ENCODE results near the gene CREBZF. TPM values are rescaled to one million over a fixed set of nuclear protein-coding genes. Genes with fewer than 3 reads are reported as not detected.
"Not testable (repeated sequence)": the region's sequence is repeated elsewhere in the genome, so short reads cannot be mapped to it uniquely, and the experiment has no call there.

The CREBZF gene
- polyA plus RNA-seq, 1 donor from 2014 or later = 16.0 TPM

DNA sequence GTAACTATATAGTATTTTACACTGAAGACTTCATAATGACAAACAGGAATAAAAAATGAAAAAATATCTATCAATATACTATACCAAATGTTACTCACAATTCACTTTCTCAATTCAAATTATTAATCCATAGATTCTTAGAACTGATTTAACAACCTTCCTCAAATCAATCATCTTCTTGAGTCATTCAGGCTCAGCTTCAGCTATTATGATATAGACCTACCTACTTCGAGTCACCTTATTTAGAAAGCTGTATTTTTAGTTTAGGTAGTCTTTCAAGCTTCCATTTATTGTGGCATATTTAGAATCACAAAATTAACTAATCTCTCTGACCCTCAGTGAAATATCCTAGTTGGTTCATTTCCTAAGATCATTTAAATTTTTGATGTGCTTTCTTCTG is 8.2 kb downstream of the CREBZF start:
- peaks cover 16 to 33% (median 32%) of the 10 kb centered on the region in 3 donors for H3K4me1 Mint-ChIP-seq
- no peaks in the 10 kb centered on the region for H3K36me3 Mint-ChIP-seq
- H3K9me3 Mint-ChIP-seq = no peaks in the 10 kb centered on the region
- H3K4me3 Mint-ChIP-seq = no peak overlapping the region
- no peak overlapping the region for H3K27ac Mint-ChIP-seq
- no peaks in the 10 kb centered on the region for H3K27me3 Mint-ChIP-seq

DNA sequence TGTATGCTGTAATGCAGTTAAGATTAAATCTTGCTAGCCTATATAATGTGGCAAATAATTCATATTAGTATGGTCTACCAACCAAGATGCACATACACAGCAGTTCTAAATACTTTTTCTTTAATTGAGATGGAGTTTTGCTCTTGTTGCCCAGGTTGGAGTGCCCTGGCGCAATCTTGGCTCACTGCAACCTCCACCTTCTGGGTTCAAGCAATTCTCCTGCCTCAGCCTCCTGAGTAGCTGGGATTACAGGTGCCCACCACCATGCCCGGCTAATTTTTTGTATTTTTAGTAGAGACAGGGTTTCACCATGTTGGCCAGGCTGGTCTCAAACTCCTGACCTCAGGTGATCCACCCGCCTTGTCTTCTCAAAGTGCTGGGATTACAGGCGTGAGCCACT is 10.6 kb downstream of the CREBZF start:
- not testable (repeated sequence) for H3K27ac Mint-ChIP-seq, H3K4me3 Mint-ChIP-seq, H3K9me3 Mint-ChIP-seq, H3K27me3 Mint-ChIP-seq, H3K36me3 Mint-ChIP-seq
- H3K4me1 Mint-ChIP-seq = peaks cover 9 to 26% (median 18%) of the 10 kb centered on the region in 3 donors

DNA sequence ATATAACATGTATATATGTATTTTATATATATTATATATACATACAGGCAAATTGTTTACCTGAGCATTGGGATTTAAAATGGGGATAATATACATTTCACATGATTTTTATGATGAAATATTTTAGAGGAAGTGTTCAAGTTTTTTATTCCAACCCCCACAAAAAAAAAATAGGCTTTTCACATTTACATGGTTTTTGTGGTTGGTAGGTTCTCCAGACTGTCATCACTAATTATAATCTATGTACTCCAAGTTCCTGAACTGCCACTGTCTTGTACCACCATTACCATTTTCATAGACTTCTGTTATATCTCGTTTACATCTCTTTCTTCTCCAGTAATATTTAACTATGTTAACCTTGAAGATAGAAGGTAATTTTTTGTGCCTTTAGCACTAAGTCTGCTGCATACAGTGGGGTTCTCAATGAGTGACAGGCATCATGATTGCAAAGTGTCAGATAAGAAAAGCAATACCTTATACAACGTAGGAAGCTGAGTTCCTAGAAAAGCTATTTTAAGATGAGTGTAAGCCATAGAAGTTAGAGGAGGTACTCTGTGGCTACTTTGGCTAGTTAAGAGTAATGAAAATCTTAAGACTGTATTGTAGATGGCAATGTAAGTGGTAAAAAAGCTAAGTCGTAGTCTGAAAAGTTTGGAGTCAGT is 12.0 kb downstream of the CREBZF start:
- Mint-ChIP-seq H3K27ac (no peak overlapping the region), H3K4me1 (peaks cover 10 to 27% (median 14%) of the 10 kb centered on the region in 3 donors), H3K9me3 (no peaks in the 10 kb centered on the region), H3K27me3 (no peaks in the 10 kb centered on the region), H3K36me3 (peaks cover under 1% of the 10 kb centered on the region), H3K4me3 (peak overlapping the region in 1 of 4 donors; percentile 19)

DNA sequence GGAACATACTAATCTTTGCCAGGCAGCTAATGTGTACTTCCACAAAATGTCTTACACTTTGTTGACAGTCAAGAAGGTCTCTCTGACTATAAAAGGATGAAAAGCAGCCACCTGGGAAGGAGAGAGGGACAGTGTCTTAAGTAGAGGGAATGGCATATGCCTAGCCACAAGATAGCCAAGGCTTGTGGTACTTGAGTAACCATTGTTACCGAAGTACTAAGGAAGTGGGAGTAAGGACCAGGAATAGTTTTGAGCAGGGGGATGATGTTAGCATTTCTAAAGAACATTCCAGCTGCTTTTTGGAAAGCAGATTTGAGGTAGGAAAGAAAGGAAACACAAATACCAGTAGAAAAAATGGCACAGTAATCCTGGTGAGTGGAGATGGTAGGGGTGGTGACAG is 13.8 kb downstream of the CREBZF start:
- H3K27me3 Mint-ChIP-seq = no peaks in the 10 kb centered on the region
- no peaks in the 10 kb centered on the region for H3K9me3 Mint-ChIP-seq
- peaks cover 1% of the 10 kb centered on the region for H3K36me3 Mint-ChIP-seq
- peak overlapping the region in 1 of 3 donors; percentile 56 for H3K27ac Mint-ChIP-seq
- peaks cover 15 to 26% (median 21%) of the 10 kb centered on the region in 3 donors for H3K4me1 Mint-ChIP-seq
- H3K4me3 Mint-ChIP-seq = no peak overlapping the region

DNA sequence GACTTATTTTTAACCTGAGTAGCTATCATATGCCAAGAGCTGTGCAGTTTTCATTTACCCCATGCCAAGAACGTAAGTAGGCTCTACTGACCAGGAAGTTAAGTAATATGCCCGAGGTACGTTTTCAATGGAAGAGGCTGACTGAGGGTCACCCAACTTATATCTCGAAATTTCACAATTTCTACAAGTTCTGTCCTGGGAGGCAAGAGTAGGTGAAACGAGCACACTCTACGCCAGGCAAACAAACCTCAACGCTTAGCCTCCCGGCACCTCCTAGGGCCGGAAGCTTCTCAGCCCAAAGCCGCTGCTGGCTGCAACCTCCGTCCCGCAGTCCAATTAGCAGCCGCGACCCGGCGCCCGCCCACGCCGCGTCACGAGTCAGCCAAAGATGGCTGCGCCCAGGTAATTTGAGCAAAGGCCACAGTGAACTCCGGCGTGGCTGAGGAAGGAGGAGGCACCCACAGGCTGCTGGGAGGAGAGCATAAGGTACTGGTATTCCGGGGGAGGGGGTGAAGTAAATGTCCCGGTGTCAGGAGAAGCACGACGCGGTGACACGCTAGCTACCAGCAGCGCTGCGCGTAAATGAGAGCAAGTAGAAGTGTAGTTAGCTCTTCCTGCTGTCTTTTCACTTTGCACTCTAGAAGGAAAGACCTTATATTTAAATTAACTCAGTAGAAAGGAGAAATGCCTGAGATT is 17.2 kb downstream of the CREBZF start, which contains the start of gene TMEM126A:
TSS of gene TMEM126A (plus strand) at position 364 of the 696 bp plus-strand sequence. CDS start 2,289 bp downstream, outside the sequence.
- Mint-ChIP-seq H3K4me3 (peak within 1 kb of the TSS; percentile 92 to 99 (median 95)), H3K36me3 (peaks cover 1% of the 10 kb centered on the region)

DNA sequence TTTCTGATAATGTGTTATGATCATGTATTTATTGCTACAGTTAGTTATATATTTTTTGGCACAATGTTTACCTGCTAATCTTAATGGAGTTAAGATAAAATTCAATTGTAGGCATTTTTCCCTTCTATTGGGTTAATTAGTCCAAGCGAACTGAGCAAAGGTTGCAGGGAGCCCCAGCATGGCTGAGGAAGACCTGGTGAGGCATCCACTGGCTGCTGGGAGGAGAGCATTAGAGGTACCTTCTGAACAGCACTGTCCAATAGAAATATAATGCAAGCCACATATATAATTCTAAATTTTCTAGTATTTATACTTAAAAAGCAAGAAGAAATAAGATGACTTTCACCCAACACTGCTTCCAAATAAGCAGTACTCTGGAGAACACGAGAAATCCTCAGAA is 17.9 kb downstream of the CREBZF start:
- Mint-ChIP-seq H3K4me3 (peak overlapping the region; percentile 92 to 99 (median 95)), H3K4me1 (peaks cover 9 to 15% (median 14%) of the 10 kb centered on the region in 3 donors), H3K9me3 (no peaks in the 10 kb centered on the region), H3K27ac (peak overlapping the region; percentile 84 to 98 (median 98)), H3K27me3 (peaks cover 5% of the 10 kb centered on the region), H3K36me3 (peaks cover 1% of the 10 kb centered on the region)

More for the DNA sequence above, 17.2 kb downstream of the CREBZF start, which contains the start of gene TMEM126A:
- H3K27ac Mint-ChIP-seq = peak within 1 kb of the TSS; percentile 84 to 98 (median 98)
- H3K9me3 Mint-ChIP-seq = no peaks in the 10 kb centered on the region
- H3K27me3 Mint-ChIP-seq = peaks cover 3% of the 10 kb centered on the region
- H3K4me1 Mint-ChIP-seq = peaks cover 10 to 17% (median 15%) of the 10 kb centered on the region in 3 donors

DNA sequence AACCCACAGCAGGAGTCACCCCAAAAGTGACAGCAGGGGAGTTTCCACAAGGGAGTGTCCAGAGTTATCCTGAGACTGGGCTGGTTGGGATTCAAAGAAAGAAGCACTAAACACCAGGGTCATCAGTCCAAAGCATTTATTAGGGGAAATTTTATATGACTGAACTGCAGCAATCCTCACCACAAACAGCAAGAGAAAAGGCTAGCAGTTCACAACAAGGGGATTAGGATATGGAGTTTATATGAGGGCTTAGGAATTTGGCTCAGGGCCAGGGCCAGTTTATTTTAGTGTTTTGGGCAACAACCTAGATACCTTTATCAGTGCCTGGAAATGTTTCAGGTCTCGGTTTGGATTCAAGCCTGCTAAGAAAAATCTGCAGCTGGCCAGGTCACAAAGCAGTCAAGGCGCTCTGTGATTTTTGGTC is 21.7 kb downstream of the CREBZF start:
- Mint-ChIP-seq H3K4me1 (peaks cover 6 to 9% (median 6%) of the 10 kb centered on the region in 3 donors), H3K4me3 (peak overlapping the region in 1 of 4 donors; percentile 60), H3K9me3 (no peaks in the 10 kb centered on the region), H3K27ac (no peak overlapping the region), H3K36me3 (peaks cover 7% of the 10 kb centered on the region), H3K27me3 (peaks cover 5% of the 10 kb centered on the region)

DNA sequence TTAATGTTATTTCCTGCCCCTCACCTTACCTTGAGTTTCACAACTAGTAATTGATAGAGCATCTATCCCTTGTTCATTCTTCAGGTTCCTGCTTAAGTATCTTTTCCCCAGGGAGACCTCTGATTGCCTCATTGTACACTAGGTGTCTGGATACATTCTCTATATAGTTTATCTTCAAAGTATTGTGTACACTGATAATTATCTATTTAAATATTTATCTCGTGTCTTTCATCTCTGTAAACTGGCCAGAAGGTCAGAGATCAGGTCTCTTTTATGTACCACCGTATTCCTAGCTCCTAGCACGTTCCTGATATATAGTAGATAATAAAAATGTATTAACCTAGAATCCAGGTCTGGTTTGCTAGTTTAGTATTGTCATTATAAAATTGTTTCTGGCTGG is 30.2 kb downstream of the CREBZF start:
- no peaks in the 10 kb centered on the region for H3K27me3 Mint-ChIP-seq
- H3K36me3 Mint-ChIP-seq = peaks cover 19% of the 10 kb centered on the region
- H3K4me1 Mint-ChIP-seq = peaks cover 0 to 3% (median 0%) of the 10 kb centered on the region in 3 donors
- H3K9me3 Mint-ChIP-seq = no peaks in the 10 kb centered on the region
- H3K4me3 Mint-ChIP-seq = no peak overlapping the region
- H3K27ac Mint-ChIP-seq = no peak overlapping the region

DNA sequence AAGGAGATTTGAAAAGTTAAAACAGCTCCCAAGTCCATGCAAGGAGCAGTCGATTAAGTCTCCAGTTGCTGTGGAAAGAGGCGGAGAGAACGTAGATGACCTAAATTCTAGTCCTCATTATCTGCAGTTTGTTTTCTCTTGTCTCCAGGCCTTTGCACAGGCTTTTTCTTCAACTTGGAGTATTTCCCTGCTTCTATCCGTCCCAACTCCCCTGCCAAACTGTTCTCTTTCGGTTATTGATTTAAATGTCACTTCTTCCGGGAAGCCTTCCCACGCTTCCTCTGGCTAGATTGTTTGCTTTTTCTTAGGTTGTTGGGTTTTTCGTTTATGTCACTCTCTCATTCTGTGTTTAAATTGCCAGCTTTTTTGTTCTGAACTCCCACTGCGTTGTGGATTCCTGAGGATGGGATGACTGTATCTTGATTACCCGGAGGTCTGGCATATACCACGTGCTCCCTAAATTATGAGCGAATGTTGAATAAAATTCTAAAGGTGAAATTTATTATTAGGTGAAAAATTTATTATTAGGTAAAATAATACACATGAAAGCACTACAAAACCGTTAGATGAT is 36.1 kb downstream of the CREBZF start:
- peak overlapping the region; percentile 82 to 97 (median 93) for H3K27ac Mint-ChIP-seq
- peak overlapping the region; percentile 95 to 99 (median 96) for H3K4me3 Mint-ChIP-seq
- H3K4me1 Mint-ChIP-seq = peaks cover 19 to 24% (median 20%) of the 10 kb centered on the region in 3 donors
- H3K27me3 Mint-ChIP-seq = no peaks in the 10 kb centered on the region
- peaks cover 4% of the 10 kb centered on the region for H3K36me3 Mint-ChIP-seq
- H3K9me3 Mint-ChIP-seq = no peaks in the 10 kb centered on the region

DNA sequence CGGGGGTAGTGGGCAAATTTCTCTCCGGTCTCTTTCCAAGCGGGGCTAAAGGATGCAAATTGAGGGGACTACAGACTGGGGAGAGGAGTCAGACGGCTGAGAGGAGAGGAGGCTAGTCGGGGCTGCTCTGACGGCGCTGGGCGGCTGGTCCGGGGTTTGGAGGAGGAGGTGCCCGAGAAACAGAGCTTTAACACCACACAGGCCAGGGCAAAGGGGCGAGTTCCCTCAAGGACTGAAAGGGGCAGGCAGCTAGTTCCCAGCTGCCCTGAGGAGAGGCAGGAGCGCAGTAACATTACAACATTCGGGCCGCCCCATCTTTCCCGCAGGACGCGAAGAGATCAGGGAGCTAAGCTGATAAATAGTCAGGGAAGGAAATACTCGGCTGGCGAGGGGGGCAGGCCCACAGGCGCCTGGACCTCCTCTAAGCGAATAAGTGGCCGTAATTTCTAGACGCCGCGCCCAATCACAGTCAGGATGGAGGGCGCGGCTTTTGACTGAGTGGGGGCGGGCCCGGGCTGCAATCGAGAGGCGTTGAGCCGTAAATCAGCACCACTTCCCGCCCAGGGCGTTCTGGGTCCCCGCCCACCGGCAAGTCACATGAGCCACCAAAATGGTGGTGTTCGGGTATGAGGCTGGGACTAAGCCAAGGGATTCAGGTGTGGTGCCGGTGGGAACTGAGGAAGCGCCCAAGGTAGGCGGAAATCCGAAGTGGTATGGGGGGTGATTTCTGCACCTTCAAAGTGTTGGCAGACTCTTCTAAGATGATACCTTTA is 36.7 kb downstream of the CREBZF start, which contains the start of gene TMEM126B:
TSS of gene TMEM126B (plus strand) at position 596 of the 773 bp plus-strand sequence. CDS start at position 611, 15 bp downstream.
- Mint-ChIP-seq H3K27ac (peak within 1 kb of the TSS; percentile 82 to 97 (median 93)), H3K4me3 (peak within 1 kb of the TSS; percentile 95 to 99 (median 96)), H3K9me3 (no peaks in the 10 kb centered on the region), H3K36me3 (peaks cover 2% of the 10 kb centered on the region), H3K27me3 (no peaks in the 10 kb centered on the region), H3K4me1 (peaks cover 19 to 23% (median 20%) of the 10 kb centered on the region in 3 donors)

DNA sequence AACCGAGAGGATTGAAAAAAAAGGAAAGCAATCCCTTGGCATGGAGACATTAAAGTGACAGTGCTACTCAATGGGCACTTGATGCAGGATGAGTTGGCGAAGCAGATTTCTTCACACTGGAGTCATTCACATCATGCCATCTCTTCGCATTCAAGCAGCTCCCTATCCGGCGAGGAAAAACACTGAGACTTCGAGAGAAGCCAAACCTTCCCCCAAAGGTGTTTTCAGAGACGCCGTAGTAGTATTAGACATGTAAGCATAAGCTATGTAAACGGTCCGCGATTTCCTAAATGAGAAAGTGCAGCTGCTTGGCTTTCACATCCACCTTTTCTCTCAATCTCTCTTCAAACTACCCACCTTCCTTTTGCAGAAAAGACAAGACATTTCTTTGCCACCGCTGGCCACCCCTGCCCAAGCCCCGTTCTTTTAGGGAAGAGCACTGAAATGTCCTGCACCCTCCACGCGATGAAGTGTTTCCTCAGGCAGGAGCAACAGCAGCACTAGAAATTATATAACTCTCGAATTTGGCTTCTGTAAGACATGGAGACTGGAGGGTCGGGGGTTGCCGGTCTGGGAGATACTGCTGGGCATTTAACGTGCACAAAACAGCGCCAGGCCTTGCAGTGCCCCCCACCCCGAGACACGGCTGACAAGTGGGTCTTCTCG is 37.5 kb downstream of the CREBZF start, which contains the start of gene DLG2:
TSS of gene DLG2 (minus strand) at position 13 of the 666 bp plus-strand sequence.
- Mint-ChIP-seq H3K4me3 (peak within 1 kb of the TSS; percentile 95 to 99 (median 96)), H3K27ac (peak within 1 kb of the TSS; percentile 82 to 97 (median 93)), H3K36me3 (peaks cover 2% of the 10 kb centered on the region), H3K27me3 (no peaks in the 10 kb centered on the region), H3K9me3 (no peaks in the 10 kb centered on the region), H3K4me1 (peaks cover 19 to 23% (median 20%) of the 10 kb centered on the region in 3 donors)

DNA sequence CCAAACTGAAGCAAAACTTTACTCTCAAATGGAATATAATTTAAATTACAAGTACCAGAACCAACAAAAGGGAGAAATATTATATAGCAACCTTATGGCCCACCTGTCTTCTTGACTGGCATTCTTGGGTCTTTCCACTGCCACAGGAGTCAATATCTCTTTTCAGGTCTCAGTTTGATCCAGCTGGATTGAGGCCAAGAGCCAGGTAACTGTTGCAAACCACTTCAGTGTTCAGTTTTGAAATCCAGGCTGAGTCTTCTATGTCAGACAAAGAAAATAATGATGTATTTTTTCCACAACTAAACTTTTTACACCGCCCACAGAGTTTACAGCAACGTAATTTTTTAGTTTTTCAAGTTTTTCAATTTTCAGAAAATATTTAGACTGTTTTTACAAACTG is 38.4 kb downstream of the CREBZF start:
- peaks cover 19 to 23% (median 20%) of the 10 kb centered on the region in 3 donors for H3K4me1 Mint-ChIP-seq

DNA sequence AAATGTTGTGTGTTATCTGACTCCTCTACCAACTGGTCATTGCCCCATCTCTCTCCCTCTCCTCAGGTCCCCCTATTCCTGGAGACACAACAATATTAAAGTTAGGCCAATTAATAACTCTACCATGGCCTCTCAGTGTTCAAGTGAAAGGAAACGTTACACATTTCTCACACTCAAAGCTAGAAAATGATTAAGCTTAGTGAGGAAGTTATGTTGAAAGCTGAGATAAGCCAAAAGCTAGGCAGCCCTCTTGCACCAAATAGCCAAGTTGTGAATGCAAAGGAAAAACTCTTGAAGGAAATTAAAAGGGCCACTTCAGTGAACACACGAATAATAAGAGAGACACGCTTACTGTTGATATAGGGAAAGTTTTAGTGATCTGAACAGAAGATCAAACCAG is 44.7 kb downstream of the CREBZF start:
- Mint-ChIP-seq H3K4me3 (no peak overlapping the region), H3K27ac (no peak overlapping the region), H3K36me3 (peaks cover 2% of the 10 kb centered on the region), H3K27me3 (peaks cover 1% of the 10 kb centered on the region), H3K9me3 (no peaks in the 10 kb centered on the region), H3K4me1 (peaks cover 0 to 1% (median 0%) of the 10 kb centered on the region in 3 donors)

More for the DNA sequence above, 38.4 kb downstream of the CREBZF start:
- Mint-ChIP-seq H3K27ac (peak overlapping the region in 1 of 3 donors; percentile 93), H3K36me3 (peaks cover 2% of the 10 kb centered on the region), H3K27me3 (no peaks in the 10 kb centered on the region), H3K9me3 (no peaks in the 10 kb centered on the region), H3K4me3 (peak overlapping the region in 2 of 4 donors; percentile 17 to 96)

DNA sequence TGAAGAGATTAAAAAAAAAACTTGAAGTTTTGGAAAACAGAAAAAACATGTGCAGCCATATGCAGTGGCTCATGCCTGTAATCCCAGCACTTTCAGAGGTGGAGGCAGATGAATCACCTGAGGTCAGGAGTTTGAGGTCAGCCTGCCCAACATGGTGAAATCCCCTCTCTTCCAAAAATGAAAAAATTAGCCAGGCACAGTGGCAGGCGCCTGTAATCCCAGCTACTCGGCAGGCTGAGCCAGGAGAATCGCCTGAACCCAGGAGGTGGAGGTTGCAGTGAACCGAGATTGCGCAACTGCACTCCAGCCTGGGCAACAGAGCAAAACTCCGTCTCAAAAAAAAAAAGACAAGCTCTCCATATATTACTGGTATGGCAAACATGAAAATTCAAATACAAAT is 45.4 kb downstream of the CREBZF start:
- Mint-ChIP-seq H3K9me3 (no peaks in the 10 kb centered on the region), H3K36me3 (no peaks in the 10 kb centered on the region), H3K27ac (no peak overlapping the region), H3K4me3 (no peak overlapping the region), H3K27me3 (peaks cover 1% of the 10 kb centered on the region), H3K4me1 (no peaks in the 10 kb centered on the region)
